HL-60/S4 treated with retinoic acid at 250 ng/mL for 4 days and 3 days (cell line): ENCODE results near the gene LDB2.

ENCODE experiments used
- in situ Hi-C: fragments of 300-500 bp; cut with MboI; formaldehyde crosslinking; loops from 2 replicates; pipeline ENCODE4 v1.7.0; 2022; ENCODE audit warnings: low sequenced_read_pairs

LDB2 gene

DNA sequence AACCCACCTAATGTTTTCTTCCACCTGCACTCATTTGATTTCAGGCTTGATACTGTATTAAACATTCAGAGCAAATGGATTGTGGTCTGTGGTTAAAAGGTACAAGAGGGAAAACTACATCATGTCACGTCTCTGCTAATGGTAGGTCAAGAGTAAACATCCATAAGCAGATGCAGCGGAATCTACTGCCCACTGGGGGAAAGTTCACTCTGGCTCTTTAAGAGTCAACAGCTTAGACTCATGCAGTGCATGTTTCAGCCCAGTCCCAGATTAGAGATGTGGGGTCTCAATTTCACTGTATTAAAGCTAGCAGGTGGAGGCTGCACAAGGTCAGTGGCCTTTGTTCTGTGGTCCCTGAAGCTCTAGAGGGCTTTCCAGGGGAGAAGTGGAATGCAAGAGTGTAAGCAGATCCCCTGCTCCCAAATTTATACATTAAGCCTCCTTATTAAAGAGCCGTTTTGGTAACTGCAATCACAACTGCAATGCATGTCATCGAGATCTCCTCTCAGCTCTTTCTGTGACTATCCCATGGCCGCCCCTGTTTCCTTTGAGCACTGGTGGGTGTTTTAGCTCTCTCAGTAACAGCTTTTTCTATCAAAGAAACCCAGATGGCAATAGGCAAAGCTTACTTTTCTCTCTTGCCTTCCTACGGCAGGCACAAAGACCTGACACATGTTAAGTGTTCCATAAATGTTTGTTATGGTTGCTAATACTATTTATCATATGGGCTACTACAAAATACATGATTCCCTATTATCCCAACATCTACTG is 53.4 kb downstream of the LDB2 start:
- in situ Hi-C loops = no loop called here

DNA sequence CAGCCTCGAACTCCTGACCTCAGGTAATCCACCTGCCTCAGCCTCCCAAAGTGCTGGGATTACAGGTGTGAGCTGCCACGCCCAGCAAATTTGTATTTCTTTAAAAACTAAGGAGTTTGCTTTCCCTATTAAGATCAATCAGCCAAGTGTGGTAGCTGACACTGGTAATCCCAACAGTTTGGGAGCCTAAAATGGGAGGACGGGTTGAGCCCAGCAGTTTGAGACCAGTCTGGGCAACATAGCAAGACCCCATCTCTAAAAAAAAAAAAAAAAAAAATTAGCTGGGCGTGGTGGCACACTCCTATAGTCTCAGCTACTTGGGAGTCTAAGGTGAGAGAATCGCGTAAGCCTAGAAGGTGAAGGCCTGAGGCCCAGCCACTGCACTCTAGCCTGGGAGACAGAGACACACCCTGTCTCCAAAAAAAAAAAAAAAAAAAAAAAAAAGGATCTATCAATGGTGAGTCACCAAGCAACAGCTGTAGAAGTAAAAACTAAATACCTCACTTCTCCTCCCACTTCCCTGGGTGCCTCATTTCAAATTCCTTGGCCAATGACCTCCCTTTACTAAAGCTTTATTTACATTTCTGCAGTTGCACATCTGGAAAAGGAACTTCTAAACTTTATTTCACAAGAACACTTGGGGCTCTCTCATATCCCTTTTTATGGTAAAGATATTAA is 54.5 kb downstream of the LDB2 start:
- in situ Hi-C loops = no loop called here

DNA sequence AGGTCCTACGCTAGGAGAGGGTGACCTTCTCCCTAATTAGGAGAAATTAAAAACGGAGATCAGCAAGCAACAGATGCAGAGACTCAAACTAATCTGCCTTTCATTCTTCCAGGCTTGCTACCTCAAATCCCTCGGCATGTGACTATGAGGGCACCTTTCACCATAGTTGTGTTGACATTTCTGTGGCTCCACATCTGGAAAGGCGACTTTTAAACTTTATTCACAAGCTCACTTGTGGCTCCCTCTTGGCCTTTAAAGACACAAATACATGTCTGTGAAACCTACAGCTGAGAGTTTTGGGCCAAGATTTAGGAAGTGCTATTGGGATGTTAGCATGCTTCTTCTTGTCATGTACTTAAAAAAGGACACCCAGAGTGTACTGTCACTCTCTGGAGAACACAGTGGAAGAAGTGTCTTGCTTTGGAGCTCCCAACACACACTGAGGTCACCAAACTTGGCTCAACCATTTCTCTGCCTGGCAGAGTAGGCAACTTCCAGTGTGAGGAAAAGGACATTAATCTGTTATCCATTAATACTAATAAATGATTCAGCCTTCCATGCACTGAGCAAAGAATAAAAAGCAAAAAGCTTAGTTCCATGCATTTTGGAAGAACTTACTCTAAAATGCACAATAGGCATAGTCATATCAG is 60.1 kb downstream of the LDB2 start:
- in situ Hi-C loops = no loop called here

GRCh38 chr4:16837475-16837874 is 61.0 kb downstream of the LDB2 start:
- in situ Hi-C loops = no loop called here

DNA sequence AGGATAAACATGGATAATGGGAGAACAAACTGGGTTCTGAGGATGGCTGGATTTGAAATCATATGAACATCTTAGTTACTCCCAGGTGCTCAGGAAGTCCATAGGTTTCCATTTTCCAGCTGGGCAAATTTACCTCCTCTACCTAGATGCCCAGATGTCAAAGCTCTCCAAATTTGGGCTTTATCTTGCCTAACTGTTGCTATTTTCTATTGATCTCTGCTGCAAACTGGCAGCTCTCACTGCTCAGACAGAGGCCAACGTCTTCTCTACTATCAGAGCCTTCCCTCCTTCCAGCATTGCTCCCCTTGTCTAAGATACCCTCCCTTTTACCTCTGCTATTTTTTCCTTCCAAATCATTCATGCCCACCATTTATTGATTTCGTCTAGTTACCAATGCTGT is 62.1 kb downstream of the LDB2 start:
- in situ Hi-C loops = no loop called here

DNA sequence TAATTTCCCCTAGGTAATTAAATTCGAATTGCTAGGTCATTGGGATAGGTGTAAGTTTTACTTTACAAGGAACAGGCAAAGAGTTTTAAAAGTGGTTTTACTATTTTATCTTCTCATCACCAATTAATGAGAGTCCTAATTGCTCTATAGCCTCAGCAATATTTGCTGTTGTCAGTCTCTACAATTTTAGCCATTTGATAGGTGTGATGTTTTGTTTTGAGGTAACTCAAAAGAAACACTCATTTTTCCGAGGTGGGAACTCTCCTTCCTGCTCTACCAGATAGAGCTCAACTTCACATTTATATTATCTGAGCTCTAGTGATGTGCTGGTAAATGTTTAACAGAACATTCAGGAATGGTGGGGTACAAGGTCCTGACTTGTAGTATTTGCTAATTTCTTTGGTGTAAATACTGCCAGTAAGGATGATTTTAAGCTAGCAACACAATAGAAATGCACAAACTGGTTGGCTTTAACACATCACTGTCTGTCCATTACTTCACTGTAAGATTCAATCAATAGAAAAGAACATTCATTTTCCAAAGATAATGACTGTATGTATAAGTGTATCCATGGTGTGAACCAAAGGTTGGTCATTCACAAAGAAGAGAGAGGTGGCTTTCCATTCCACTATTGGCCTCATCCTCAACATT is 62.7 kb downstream of the LDB2 start:
- in situ Hi-C loops = no loop called here

DNA sequence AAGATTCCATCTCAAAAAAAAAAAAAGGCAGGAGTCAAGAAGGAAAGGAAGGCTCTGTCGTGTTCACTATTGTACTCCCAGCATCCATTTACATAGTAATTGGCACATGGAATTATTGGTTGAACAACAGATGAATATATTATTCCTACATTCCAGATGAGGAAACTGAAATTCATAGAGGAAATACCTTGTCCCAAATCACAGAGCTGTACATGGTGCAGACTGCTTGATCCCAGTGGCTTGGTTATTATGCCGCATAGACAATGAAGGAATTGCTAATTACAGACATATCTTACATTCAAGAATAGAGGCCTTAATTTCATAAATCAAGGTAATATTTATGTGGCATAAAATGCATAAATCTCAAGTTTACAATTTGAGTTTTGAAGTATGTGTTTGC is 63.6 kb downstream of the LDB2 start:
- in situ Hi-C loops = no loop called here

GRCh38 chr4:16833722-16834121 is 64.7 kb downstream of the LDB2 start:
- in situ Hi-C loops = no loop called here

- in situ Hi-C loops = no loop called here
Observed at GRCh38 chr4:16830081-16830480, 68.4 kb downstream of the LDB2 start.

- in situ Hi-C loops = no loop called here
Observed at GRCh38 chr4:16827794-16828724, 70.4 kb downstream of the LDB2 start.

GRCh38 chr4:16827045-16827444 is 71.4 kb downstream of the LDB2 start:
- in situ Hi-C loops = no loop called here

DNA sequence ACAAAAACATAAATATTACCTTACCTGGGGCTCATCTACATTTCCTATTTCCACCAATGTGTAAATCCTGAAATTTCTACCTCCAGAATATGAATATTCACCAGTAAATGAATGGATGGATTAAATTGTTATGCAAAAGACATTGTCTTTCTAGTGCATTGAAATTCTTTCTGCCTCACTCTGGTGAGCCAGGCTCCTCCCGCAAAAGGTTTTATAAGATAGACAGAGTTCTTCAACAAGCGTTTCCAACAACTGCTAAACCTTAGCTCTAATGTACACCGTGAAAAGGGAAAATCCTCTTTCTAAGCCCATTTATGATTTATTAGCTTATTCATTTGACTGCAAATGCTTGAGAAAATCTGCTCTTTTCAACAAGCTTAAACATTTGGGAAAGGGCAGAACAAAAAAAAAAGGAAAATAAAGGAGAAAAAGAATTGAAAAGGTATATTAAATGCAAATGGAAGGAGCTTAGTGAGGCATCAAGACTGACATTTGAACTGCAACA is 72.0 kb downstream of the LDB2 start:
- in situ Hi-C loops = no loop called here

DNA sequence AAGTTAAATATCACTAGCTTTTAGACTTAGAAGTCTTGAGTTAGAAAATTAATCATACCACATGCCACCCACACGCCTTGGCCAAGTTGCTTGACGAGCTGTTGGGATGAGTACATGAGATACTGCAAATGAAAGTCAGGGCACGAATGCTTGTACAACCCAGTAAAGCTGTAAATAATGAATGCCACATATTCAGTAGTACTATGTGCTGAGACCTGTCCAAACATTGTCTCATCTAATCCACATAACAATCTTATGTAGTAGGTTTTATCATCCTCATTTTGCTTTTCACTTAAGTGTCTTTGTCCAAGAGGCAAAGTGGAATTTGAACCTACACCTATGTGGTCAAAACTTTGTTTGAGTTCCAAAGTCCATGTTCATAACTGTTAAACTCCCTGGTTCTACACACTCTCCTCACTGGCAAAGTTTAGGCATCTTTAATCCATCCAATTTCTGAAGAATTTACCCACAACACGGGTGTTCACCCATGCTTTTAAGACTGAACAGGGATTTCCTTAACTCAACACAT is 74.1 kb downstream of the LDB2 start:
- in situ Hi-C loops = no loop called here

- in situ Hi-C loops = no loop called here
Observed at GRCh38 chr4:16820329-16820728, 78.1 kb downstream of the LDB2 start.

DNA sequence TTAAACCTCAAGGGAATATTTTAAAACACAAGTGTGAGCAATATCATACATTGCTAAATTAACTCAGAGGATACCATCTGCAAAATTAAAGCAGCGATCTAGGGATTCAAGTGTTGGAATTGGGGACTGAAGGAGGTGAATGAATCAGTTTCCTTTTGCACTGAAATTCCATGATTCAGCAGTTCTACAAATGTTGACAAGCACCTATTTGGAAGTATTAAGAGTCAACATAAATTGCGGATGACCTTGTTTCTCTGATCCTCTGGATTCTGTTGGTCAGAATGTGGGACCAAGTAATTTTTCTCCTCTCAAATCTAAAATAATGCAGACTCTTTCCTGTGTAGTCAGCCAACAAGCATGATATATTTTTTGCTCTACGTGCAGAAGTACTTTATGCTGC is 78.8 kb downstream of the LDB2 start:
- in situ Hi-C loops = no loop called here

DNA sequence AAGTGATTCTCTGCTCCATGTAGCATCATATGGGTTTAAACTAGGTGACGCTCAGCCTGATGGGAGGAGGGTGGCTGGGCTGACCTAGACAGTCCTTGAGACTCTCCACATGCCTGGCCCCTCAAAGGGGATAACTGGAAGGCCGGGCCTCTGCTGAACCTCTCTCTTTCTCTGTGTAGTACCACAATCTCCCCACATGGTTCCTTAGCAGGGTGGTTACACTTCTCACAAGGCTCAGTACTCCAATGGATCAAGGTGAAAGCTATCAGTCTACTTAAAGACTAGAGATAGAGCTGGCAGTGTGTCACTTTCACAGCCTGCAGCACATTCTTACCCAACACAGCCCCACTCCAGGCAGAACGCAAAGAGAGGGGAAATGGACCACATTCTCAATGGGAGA is 80.4 kb downstream of the LDB2 start:
- in situ Hi-C loops = no loop called here

- in situ Hi-C loops = no loop called here
Observed at GRCh38 chr4:16817286-16817685, 81.2 kb downstream of the LDB2 start.

- in situ Hi-C loops = no loop called here
Observed at GRCh38 chr4:16814361-16814760, 84.1 kb downstream of the LDB2 start.

GRCh38 chr4:16812041-16812440 is 86.4 kb downstream of the LDB2 start:
- in situ Hi-C loops = no loop called here

DNA sequence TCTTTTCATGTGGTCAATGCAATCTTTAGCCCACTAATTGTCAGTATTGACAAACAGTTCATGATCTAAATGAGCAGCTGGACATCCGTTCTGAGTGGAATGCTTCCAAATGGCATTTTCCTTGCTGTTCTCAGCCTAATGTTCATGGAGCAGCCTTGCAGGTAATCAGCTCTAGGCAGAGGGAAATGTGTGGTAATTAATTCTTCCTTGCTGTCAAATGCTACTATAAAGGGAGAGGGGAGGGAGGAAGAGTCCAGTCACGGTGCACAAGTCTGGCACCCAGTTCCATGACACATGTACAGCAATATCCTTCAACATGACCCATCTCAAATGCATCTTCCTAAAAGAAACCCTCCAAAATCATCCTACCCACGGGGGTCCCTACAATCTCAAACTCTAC is 88.5 kb downstream of the LDB2 start:
- in situ Hi-C loops = no loop called here
